Gastroesophageal sphincter (tissue), 2 donors: ENCODE measurements around the gene GPR132.

Experiments
- EP300 ChIP-seq: sonication (generic); formaldehyde crosslinking; IDR thresholded peaks from one replicate; pipeline ENCODE4 v1.6.1; 2017; ENCODE audit warnings: antibody characterized with exemption, mild to moderate bottlenecking
- POLR2AphosphoS5 ChIP-seq: sonication (generic); formaldehyde crosslinking; IDR thresholded peaks from one replicate; pipeline ENCODE4 v1.6.1; 2017; ENCODE audit warnings: antibody characterized with exemption

- TF ChIP-seq POLR2AphosphoS5 (no peak), EP300 (no peak)
Measured at GRCh38 chr14:105015242-105015641, 50.0 kb downstream of the GPR132 start.
